NCI-H82 treated with DMSO at 0.1 percent for 48 hours (cell line): ENCODE data around the gene HOXD12.

Source experiments
- DNase-seq: peaks from one replicate; lab custom pipeline; 2025; ENCODE audit not compliant: unreplicated experiment; lab: John Stamatoyannopoulos, UW

HOXD12 gene

GRCh38 chr2:176118601-176119339 is 19.2 kb downstream of the HOXD12 start:
- peak; percentile 68 for DNase-seq

GRCh38 chr2:176120364-176121189 is 21.0 kb downstream of the HOXD12 start:
- DNase-seq, result no peak

GRCh38 chr2:176121190-176122051 is 21.8 kb downstream of the HOXD12 start:
- no peak for DNase-seq

GRCh38 chr2:176122052-176122682 is 22.6 kb downstream of the HOXD12 start:
- no peak for DNase-seq

- no peak for DNase-seq
Observed at GRCh38 chr2:176122683-176123410, 23.3 kb downstream of the HOXD12 start, which contains the start of gene HOXD9. Gene HOXD9 (plus strand): TSS chr2:176122719. CDS start chr2:176122769, 50 bp downstream.

GRCh38 chr2:176123411-176124109 is 24.0 kb downstream of the HOXD12 start:
- DNase-seq, result no peak

GRCh38 chr2:176124110-176124946 is 24.7 kb downstream of the HOXD12 start:
- DNase-seq, result no peak

- DNase-seq, result no peak
Observed at GRCh38 chr2:176124947-176125771, 25.6 kb downstream of the HOXD12 start.

GRCh38 chr2:176125772-176126054 is 26.1 kb downstream of the HOXD12 start:
- DNase-seq, result no peak

- DNase-seq, result peak; percentile 23
Observed at GRCh38 chr2:176126929-176127773, 27.6 kb downstream of the HOXD12 start.

- DNase-seq, result no peak
Observed at GRCh38 chr2:176127774-176128072, 28.1 kb downstream of the HOXD12 start.

GRCh38 chr2:176128172-176128981 is 28.8 kb downstream of the HOXD12 start:
- no peak for DNase-seq

GRCh38 chr2:176128982-176129796 is 29.6 kb downstream of the HOXD12 start, which contains the start of gene HOXD8:
Gene HOXD8 (plus strand): TSS chr2:176129705. CDS start chr2:176130367, 662 bp downstream.
- DNase-seq, result peak; percentile 35

- DNase-seq, result no peak
Observed at GRCh38 chr2:176129813-176130146, 30.2 kb downstream of the HOXD12 start.

- DNase-seq, result no peak
Observed at GRCh38 chr2:176130147-176130956, 30.8 kb downstream of the HOXD12 start.
